OCI-LY3 (cell line): ENCODE measurements around the gene CRACR2B.
A peak's percentile ranks its signal among the peaks of the same experiment; 100 is the strongest.

Experiments used
- H2AFZ ChIP-seq: fragments of 200-600, 300-600 bp; shearing (Covaris generic); 2 replicates; pipeline ENCODE4 v1.6.0; 2014; ENCODE audit warnings: antibody characterized with exemption, low read depth, low read length
- H3K27ac ChIP-seq: fragments of 200-600, 300-600 bp; sonication (generic); 2 replicates; pipeline ENCODE4 v1.5.1; 2014; ENCODE audit warnings: mild to moderate bottlenecking, low read length, moderate library complexity, mixed read lengths
- H3K27me3 ChIP-seq: fragments of 200-600, 300-600 bp; sonication (generic); 2 replicates; pipeline ENCODE4 v1.6.1; 2014; ENCODE audit warnings: low read depth, low read length, mixed read lengths
- H3K36me3 ChIP-seq: fragments of 200-600, 300-600 bp; sonication (generic); replicated peaks from 2 replicates; pipeline ENCODE3; 2014; ENCODE audit warnings: low read depth, low read length, mixed read lengths
- H3K4me1 ChIP-seq: fragments of 300-600, 200-600 bp; sonication (generic); 2 replicates; pipeline ENCODE4 v1.6.1; 2014; ENCODE audit warnings: low read length, mixed read lengths
- H3K4me2 ChIP-seq: fragments of 200-600, 300-600 bp; sonication (generic); 2 replicates; pipeline ENCODE4 v1.6.1; 2014; ENCODE audit warnings: low read length, mixed read lengths
- H3K4me3 ChIP-seq: fragments of 300-600, 200-600 bp; sonication (generic); 2 replicates; pipeline ENCODE4 v1.5.1; 2014; ENCODE audit warnings: antibody characterized with exemption, mild to moderate bottlenecking, low read length, moderate library complexity
- H3K79me2 ChIP-seq: fragments of 300-600, 200-600 bp; shearing (Covaris generic); 2 replicates; pipeline ENCODE4 v1.6.1; 2014; ENCODE audit warnings: mild to moderate bottlenecking, low read length, mixed read lengths
- H3K9ac ChIP-seq: fragments of 300-600, 200-600 bp; shearing (Covaris generic); 2 replicates; pipeline ENCODE4 v1.6.0; 2014; ENCODE audit warnings: mild to moderate bottlenecking, low read length, moderate library complexity
- H3K9me3 ChIP-seq: fragments of 200-600, 300-600 bp; shearing (Covaris generic); 2 replicates; pipeline ENCODE4 v1.6.1; 2014; ENCODE audit warnings: low read length, mixed read lengths; ENCODE audit not compliant: insufficient read depth
- H4K20me1 ChIP-seq: fragments of 200-600, 300-600 bp; sonication (generic); 2 replicates; pipeline ENCODE4 v1.6.1; 2016; ENCODE audit warnings: low read length, mixed read lengths; ENCODE audit not compliant: insufficient read depth
- EZH2phosphoT487 ChIP-seq: fragments of 200-600 bp; shearing (Covaris generic); IDR thresholded peaks from 2 replicates; pipeline ENCODE4 v1.6.1; 2018; ENCODE audit warnings: antibody characterized with exemption, mixed run types, low read depth
- TF ChIP-seq, protein P1 (sequence below): fragments of 200-600, 300-600 bp; sonication (generic); IDR thresholded peaks from 2 replicates; pipeline ENCODE4 v1.5.1; 2014; ENCODE audit warnings: antibody characterized with exemption, low read length, low read depth

CRACR2B gene

DNA sequence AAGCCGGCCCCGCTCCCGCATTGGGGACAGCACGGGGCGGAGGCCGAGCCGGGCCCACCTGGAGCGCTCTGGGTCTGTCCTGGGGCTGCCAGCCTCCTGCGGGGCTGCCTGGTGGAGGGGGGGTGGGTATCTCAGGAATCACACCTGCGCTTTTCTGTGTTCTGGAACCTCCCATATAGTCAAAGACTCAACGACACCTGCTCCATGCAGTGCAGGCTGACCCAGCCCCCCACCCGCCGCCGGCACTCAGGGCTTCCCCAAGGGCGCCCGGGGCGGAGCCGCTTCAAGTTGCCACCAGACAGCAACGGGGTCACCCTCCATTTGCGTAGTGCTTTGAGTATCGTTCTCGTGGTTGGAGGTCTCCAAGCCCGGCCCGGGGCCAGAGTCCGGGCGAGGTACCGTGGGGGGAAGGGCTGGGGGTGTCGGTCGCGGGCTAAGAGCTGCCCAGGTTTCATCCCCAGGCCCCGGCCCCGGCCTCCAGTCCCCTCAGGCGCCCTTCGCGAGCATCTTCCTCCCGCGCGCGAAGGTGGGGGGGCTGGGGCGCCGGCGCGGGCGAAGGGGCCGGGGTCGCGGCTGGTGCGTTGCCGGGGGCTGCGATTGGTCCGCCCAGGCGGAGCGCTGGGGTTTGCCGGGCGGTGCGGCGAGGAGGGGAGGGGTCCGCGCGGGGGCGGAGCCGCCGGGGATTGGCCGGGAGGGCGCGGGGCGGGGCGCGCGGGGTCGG is 21.5 kb downstream of the CRACR2B start:
- no peaks in the 10 kb centered on the region for H3K9me3 ChIP-seq
- H4K20me1 ChIP-seq: no peaks in the 10 kb centered on the region
- no peak overlapping the region for H3K9ac ChIP-seq
- H3K79me2 ChIP-seq: no peaks in the 10 kb centered on the region
- H3K27me3 ChIP-seq: no peaks in the 10 kb centered on the region; the same call in 1 of the 2 replicates
- no peak overlapping the region for H3K27ac ChIP-seq
- H3K4me1 ChIP-seq: peaks cover 18% of the 10 kb centered on the region
- no peak overlapping the region for H2AFZ ChIP-seq
- no peak overlapping the region for H3K4me3 ChIP-seq
- no peaks in the 10 kb centered on the region for H3K36me3 ChIP-seq
- TF ChIP-seq EZH2phosphoT487: no peak
- TF ChIP-seq, protein P1, sequence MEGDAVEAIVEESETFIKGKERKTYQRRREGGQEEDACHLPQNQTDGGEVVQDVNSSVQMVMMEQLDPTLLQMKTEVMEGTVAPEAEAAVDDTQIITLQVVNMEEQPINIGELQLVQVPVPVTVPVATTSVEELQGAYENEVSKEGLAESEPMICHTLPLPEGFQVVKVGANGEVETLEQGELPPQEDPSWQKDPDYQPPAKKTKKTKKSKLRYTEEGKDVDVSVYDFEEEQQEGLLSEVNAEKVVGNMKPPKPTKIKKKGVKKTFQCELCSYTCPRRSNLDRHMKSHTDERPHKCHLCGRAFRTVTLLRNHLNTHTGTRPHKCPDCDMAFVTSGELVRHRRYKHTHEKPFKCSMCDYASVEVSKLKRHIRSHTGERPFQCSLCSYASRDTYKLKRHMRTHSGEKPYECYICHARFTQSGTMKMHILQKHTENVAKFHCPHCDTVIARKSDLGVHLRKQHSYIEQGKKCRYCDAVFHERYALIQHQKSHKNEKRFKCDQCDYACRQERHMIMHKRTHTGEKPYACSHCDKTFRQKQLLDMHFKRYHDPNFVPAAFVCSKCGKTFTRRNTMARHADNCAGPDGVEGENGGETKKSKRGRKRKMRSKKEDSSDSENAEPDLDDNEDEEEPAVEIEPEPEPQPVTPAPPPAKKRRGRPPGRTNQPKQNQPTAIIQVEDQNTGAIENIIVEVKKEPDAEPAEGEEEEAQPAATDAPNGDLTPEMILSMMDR: no peak
- peak overlapping the region; percentile 33 for H3K4me2 ChIP-seq

DNA sequence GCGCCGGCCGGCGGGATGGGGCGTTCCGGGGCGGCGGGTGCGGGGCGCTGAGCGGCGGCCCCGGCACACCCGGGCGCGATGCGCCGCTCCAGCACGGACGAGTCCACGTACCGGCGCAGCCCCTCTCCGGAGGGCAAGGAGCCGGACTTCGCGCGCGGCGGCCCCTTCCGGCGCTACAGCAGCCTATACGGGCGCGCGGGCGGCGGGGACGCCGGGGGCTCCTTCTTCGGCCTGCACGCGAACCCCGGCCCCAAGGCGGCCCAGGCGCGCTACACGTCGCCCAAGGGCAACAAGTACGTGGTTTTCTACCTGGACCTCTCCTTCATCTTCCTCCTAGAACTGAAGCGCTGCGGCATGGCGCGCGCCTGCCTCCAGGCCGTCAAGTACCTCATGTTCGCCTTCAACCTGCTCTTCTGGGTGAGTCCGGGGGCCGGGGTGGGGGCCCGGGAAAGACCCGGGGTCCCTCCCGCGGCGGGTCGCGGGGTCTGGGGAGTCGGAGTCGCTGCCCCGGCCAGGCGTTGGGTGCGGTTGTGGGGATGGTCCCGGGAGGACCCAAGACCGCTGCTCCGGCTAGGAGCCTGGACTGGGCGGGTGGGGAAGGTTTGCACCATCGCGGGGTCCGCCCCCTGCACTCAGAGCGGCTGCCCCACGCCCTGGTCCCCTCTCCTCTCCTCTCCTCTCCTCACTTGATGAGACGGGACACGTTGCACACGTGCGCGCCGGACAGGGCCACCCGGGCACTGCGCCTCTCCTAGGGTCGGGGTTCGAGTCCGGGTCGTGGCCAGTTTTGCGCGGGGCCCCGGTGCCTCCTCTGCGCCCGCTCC is 22.4 kb downstream of the CRACR2B start:
- Histone ChIP-seq H4K20me1 (no peaks in the 10 kb centered on the region), H3K4me1 (peaks cover 10% of the 10 kb centered on the region), H3K27ac (no peak overlapping the region), H3K4me2 (no peak overlapping the region), H3K9ac (no peak overlapping the region), H3K4me3 (no peak overlapping the region), H3K27me3 (no peaks in the 10 kb centered on the region; the same call in 1 of the 2 replicates), H3K79me2 (no peaks in the 10 kb centered on the region), H3K36me3 (no peaks in the 10 kb centered on the region), H2AFZ (no peak overlapping the region), H3K9me3 (no peaks in the 10 kb centered on the region)
- TF ChIP-seq EZH2phosphoT487: no peak
- TF ChIP-seq, protein P1: no peak

DNA sequence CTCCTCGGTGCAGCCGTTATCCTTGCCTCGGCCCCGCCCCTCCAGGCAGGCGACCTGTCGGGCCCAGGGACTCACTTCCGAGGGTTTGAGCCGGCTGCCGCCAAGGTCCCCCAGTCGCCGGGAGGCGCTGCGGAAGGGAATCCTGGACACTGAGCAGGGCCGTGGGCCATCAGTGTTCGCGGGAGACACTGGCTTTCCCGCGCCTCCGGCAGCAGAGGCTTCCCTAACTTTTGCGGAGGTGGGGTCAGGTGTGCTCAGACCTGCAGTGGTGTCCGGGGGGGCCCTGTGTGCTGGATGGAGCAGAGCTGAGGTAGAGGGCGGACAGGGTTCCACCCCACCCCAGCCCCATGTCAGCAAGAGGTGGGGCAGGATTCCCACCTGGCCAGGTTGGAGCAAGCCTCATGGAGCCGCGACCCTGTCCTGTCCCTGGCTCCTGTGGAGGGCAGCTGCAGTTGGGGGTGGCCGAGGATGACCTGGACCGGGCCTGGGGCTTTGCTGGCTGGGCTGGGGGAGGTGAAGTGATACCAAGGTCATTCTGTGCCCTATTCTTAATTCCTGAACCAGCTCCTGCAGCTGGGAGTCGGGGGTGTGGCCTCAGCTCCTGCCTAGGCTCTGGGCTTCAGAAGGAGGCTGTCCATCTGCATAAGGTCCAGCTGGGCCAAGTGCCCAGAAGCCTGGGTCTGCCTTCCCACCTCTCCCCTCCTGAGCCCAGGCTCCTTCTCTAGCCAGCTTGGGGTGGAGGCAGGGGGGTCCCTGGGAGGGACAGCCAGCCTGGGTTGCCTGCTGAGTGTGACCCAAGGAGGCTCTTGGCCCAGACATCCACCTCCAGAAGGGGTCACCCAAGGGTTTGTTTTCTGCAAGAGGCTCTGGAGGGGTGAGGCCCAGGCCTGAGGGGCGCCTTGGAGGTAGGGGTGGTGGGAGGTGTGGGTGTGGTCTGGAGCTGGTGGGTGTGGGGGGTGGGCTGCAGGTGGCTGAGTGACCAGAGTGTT is 23.4 kb downstream of the CRACR2B start:
- H3K79me2 ChIP-seq: no peaks in the 10 kb centered on the region
- no peak overlapping the region for H3K4me2 ChIP-seq
- no peak overlapping the region for H3K9ac ChIP-seq
- TF ChIP-seq, protein P1: peak; percentile 28; the same call in 1 of the 2 replicates
- TF ChIP-seq EZH2phosphoT487: no peak
- no peak overlapping the region for H3K27ac ChIP-seq
- no peaks in the 10 kb centered on the region; the same call in 1 of the 2 replicates for H3K27me3 ChIP-seq
- peaks cover 10% of the 10 kb centered on the region for H3K4me1 ChIP-seq
- H2AFZ ChIP-seq: no peak overlapping the region
- no peak overlapping the region for H3K4me3 ChIP-seq
- H3K9me3 ChIP-seq: no peaks in the 10 kb centered on the region
- H4K20me1 ChIP-seq: no peaks in the 10 kb centered on the region
- H3K36me3 ChIP-seq: no peaks in the 10 kb centered on the region
